Left lung (tissue), 10 donors: ENCODE data around the gene ARHGEF4. TPM values are rescaled to one million over a fixed set of nuclear protein-coding genes. Genes with fewer than 3 reads are reported as not detected.

Experiments used
- ATAC-seq: fragments of 200-7000 bp; cut with Tn5 transposase; one replicate; pipeline ENCODE4 v1.9.1; 2020; ENCODE audit warnings: moderate library complexity
- DNase-seq, 4 donors: peaks; one replicate each; pipeline ENCODE4 v3.0.0-alpha.2; 2013 to 2020
- H3K27ac ChIP-seq, 2 donors: fragments of 200-600 bp; sonication (generic) in 1 of 2; one replicate each; pipeline versions ENCODE4 v1.5.0 to v1.8.0; 2020 to 2021
- H3K27me3 ChIP-seq, 2 donors: fragments of 200-600 bp; sonication (generic) in 1 of 2; one replicate each; pipeline versions ENCODE4 v1.5.0 to v1.8.0; 2020 to 2021
- H3K36me3 ChIP-seq, 2 donors: fragments of 200-600 bp; sonication (generic) in 1 of 2; one replicate each; pipeline versions ENCODE4 v1.5.0 to v1.8.0; 2020 to 2021
- H3K4me1 ChIP-seq, 2 donors: fragments of 200-600 bp; one replicate each; pipeline ENCODE4 v1.8.0; 2021
- H3K4me3 ChIP-seq, 2 donors: fragments of 200-600 bp; sonication (generic) in 1 of 2; one replicate each; pipeline versions ENCODE4 v1.5.0 to v1.8.0; 2020 to 2021; ENCODE audit warnings: mild to moderate bottlenecking in 1 of 2
- H3K9me3 ChIP-seq, 2 donors: fragments of 200-600 bp; sonication (generic) in 1 of 2; one replicate each; pipeline versions ENCODE4 v1.5.0 to v1.8.0; 2020 to 2021
- CTCF ChIP-seq, 2 donors: fragments of 200-600 bp; sonication (generic) in 1 of 2; IDR thresholded peaks; one replicate each; pipeline versions ENCODE4 v1.5.0 to v1.8.0; 2021; ENCODE audit warnings: antibody characterized with exemption in 2 of 2
- intact Hi-C, 2 donors: fragments of 100-400 bp; cut with DNase I; formaldehyde crosslinking; loops; one replicate each; pipeline versions ENCODE4 v1.11.2 to v1.14.2; 2022
- polyA plus RNA-seq, 6 donors: library from polyadenylated mRNA; unstranded; fragments of 120-200 nt; gene quantifications; one replicate each; pipeline ENCODE4 v1.2.1, GENCODE V29; 2013; ENCODE audit not compliant: insufficient read length in 6 of 6
- total RNA-seq, 2 donors: library from RNA; stranded (reverse); fragmentation: NEBNext Ultra II Directional; extraction: Animal tissue kit (Norgen Biotek cat#: 25700); gene quantifications; one replicate each; pipeline ENCODE4 v1.2.1, GENCODE V29; 2021
- donor health status: DM: no; HTN: yes; CAD: no.
- donor health status: DM: no; HTN: no; CAD: no.

Gene ARHGEF4
- total and polyA plus RNA-seq, 8 donors, result 1.7 to 4.3 (median 2.8) TPM

- no peak for ATAC-seq
- Histone ChIP-seq H3K4me1 (peaks cover 0 to 24% of the 10 kb centered on the region in 2 donors), H3K9me3 (no peaks in the 10 kb centered on the region), H3K36me3 (peaks cover 0 to 14% of the 10 kb centered on the region in 2 donors), H3K4me3 (peak overlapping the region in 1 of 2 donors; percentile 64), H3K27ac (no peak overlapping the region), H3K27me3 (no peaks in the 10 kb centered on the region)
- no peak for TF ChIP-seq CTCF (IDR thresholded peaks at IDR 0.05)
- intact Hi-C loops, result no loop called here
- DNase-seq, result no peak
These were observed 258.0 kb downstream of the ARHGEF4 start for GRCh38 chr2:131094463-131095281.

Other genes with a start within 250 kb of the ARHGEF4 start
- not detected for gene CFC1, start 237.3 kb upstream of the ARHGEF4 start, total RNA-seq
- gene CFC1, start 237.3 kb upstream of the ARHGEF4 start, polyA plus RNA-seq, result 10 to 100 TPM in 1 of 6 donors, 1 to 10 TPM in 5; 4.8 to 10.2 (median 8.0) TPM
- gene POTEJ, start 225.5 kb upstream of the ARHGEF4 start, total RNA-seq, result not detected
- under 1 TPM in 5 of 6 donors, not detected in 1; 0.06 to 0.60 (median 0.13) TPM for gene POTEJ, start 225.5 kb upstream of the ARHGEF4 start, polyA plus RNA-seq
- gene GPR148, start 107.8 kb upstream of the ARHGEF4 start, total RNA-seq, result not detected
- gene GPR148, start 107.8 kb upstream of the ARHGEF4 start, polyA plus RNA-seq, result not detected
- not detected for gene AMER3, start 81.4 kb upstream of the ARHGEF4 start, total RNA-seq
- under 1 TPM in 5 of 6 donors, not detected in 1; 0.04 to 0.15 (median 0.09) TPM for gene AMER3, start 81.4 kb upstream of the ARHGEF4 start, polyA plus RNA-seq